ENCODE results near the gene LRRC63.
"Not testable (repeated sequence)": the region's sequence is repeated elsewhere in the genome, so short reads cannot be mapped to it uniquely, and the experiment has no call there.

DNA sequence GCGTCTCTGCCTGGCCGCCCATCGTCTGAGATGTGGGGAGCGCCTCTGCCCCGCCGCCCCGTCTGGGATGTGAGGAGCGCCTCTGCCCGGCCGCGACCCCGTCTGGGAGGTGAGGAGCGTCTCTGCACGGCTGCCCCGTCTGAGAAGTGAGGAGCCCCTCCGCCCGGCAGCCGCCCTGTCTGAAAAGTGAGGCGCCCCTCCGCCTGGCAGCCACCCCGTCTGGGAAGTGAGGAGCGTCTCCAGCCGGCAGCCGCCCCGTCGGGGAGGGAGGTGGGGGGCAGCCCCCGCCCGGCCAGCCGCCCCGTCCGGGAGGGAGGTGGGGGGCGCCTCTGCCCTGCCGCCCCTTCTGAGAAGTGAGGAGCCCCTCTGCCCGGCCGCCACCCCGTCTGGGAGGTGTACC, 49.0 kb upstream of the LRRC63 start:
- TF ChIP-seq, protein P1, sequence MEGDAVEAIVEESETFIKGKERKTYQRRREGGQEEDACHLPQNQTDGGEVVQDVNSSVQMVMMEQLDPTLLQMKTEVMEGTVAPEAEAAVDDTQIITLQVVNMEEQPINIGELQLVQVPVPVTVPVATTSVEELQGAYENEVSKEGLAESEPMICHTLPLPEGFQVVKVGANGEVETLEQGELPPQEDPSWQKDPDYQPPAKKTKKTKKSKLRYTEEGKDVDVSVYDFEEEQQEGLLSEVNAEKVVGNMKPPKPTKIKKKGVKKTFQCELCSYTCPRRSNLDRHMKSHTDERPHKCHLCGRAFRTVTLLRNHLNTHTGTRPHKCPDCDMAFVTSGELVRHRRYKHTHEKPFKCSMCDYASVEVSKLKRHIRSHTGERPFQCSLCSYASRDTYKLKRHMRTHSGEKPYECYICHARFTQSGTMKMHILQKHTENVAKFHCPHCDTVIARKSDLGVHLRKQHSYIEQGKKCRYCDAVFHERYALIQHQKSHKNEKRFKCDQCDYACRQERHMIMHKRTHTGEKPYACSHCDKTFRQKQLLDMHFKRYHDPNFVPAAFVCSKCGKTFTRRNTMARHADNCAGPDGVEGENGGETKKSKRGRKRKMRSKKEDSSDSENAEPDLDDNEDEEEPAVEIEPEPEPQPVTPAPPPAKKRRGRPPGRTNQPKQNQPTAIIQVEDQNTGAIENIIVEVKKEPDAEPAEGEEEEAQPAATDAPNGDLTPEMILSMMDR (IDR thresholded peaks at IDR 0.05): not testable (repeated sequence)
- TF ChIP-seq SMC3 (IDR thresholded peaks at IDR 0.05; ENCODE audit: low read depth, low read length); RAD21 (IDR thresholded peaks at IDR 0.05; ENCODE audit: low read length); POLR2AphosphoS5 (IDR thresholded peaks at IDR 0.05; ENCODE audit: low read depth, low read length); RFX5 (IDR thresholded peaks at IDR 0.05; ENCODE audit: low read length); YY1 (IDR thresholded peaks at IDR 0.05; ENCODE audit: low read depth); ELF1 (IDR thresholded peaks at IDR 0.05); MXI1 (IDR thresholded peaks at IDR 0.05; ENCODE audit: low read depth, low read length); RCOR1 (IDR thresholded peaks at IDR 0.05; ENCODE audit: low read length); GATA2 (CRISPR knock-in tag; IDR thresholded peaks at IDR 0.05): not testable (repeated sequence)
- TF ChIP-seq, protein P2, sequence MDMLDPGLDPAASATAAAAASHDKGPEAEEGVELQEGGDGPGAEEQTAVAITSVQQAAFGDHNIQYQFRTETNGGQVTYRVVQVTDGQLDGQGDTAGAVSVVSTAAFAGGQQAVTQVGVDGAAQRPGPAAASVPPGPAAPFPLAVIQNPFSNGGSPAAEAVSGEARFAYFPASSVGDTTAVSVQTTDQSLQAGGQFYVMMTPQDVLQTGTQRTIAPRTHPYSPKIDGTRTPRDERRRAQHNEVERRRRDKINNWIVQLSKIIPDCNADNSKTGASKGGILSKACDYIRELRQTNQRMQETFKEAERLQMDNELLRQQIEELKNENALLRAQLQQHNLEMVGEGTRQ (IDR thresholded peaks at IDR 0.05; ENCODE audit: borderline replicate concordance, low read depth, low read length): not testable (repeated sequence)
- TF ChIP-seq, protein P3, sequence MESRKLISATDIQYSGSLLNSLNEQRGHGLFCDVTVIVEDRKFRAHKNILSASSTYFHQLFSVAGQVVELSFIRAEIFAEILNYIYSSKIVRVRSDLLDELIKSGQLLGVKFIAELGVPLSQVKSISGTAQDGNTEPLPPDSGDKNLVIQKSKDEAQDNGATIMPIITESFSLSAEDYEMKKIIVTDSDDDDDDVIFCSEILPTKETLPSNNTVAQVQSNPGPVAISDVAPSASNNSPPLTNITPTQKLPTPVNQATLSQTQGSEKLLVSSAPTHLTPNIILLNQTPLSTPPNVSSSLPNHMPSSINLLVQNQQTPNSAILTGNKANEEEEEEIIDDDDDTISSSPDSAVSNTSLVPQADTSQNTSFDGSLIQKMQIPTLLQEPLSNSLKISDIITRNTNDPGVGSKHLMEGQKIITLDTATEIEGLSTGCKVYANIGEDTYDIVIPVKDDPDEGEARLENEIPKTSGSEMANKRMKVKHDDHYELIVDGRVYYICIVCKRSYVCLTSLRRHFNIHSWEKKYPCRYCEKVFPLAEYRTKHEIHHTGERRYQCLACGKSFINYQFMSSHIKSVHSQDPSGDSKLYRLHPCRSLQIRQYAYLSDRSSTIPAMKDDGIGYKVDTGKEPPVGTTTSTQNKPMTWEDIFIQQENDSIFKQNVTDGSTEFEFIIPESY (IDR thresholded peaks at IDR 0.05; ENCODE audit: borderline replicate concordance, low read depth): not testable (repeated sequence)
- TF ChIP-seq, protein P4, sequence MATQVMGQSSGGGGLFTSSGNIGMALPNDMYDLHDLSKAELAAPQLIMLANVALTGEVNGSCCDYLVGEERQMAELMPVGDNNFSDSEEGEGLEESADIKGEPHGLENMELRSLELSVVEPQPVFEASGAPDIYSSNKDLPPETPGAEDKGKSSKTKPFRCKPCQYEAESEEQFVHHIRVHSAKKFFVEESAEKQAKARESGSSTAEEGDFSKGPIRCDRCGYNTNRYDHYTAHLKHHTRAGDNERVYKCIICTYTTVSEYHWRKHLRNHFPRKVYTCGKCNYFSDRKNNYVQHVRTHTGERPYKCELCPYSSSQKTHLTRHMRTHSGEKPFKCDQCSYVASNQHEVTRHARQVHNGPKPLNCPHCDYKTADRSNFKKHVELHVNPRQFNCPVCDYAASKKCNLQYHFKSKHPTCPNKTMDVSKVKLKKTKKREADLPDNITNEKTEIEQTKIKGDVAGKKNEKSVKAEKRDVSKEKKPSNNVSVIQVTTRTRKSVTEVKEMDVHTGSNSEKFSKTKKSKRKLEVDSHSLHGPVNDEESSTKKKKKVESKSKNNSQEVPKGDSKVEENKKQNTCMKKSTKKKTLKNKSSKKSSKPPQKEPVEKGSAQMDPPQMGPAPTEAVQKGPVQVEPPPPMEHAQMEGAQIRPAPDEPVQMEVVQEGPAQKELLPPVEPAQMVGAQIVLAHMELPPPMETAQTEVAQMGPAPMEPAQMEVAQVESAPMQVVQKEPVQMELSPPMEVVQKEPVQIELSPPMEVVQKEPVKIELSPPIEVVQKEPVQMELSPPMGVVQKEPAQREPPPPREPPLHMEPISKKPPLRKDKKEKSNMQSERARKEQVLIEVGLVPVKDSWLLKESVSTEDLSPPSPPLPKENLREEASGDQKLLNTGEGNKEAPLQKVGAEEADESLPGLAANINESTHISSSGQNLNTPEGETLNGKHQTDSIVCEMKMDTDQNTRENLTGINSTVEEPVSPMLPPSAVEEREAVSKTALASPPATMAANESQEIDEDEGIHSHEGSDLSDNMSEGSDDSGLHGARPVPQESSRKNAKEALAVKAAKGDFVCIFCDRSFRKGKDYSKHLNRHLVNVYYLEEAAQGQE (IDR thresholded peaks at IDR 0.05; ENCODE audit: low read depth, low read length): not testable (repeated sequence)
- TF ChIP-seq, protein P5, sequence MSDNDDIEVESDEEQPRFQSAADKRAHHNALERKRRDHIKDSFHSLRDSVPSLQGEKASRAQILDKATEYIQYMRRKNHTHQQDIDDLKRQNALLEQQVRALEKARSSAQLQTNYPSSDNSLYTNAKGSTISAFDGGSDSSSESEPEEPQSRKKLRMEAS (IDR thresholded peaks at IDR 0.05; ENCODE audit: low read depth): not testable (repeated sequence)
